CD14-positive monocyte (primary cell): ENCODE results near the gene ZNF506. TPM values are rescaled to one million over a fixed set of nuclear protein-coding genes. Genes with fewer than 3 reads are reported as not detected.
A peak's percentile ranks its signal among the peaks of the same experiment; 100 is the strongest.
"Not testable (repeated sequence)": the region's sequence is repeated elsewhere in the genome, so short reads cannot be mapped to it uniquely, and the experiment has no call there.

ENCODE experiments used
- DNase-seq, 3 donors: peaks; one replicate each; pipeline ENCODE4 v3.0.0-alpha.2; 2011 to 2022
- H2AFZ ChIP-seq: 2 replicates; pipeline ENCODE4 v1.6.0; 2012; ENCODE audit warnings: mild to moderate bottlenecking, low read depth, low read length, inconsistent platforms; ENCODE audit not compliant: insufficient read depth, poor library complexity, severe bottlenecking
- H3K27ac ChIP-seq, 2 donors: 1 replicate in 1 of 2; 2 replicates in 1 of 2; pipeline ENCODE4 v1.5.1; 2012 to 2013; ENCODE audit warnings: low read length in 2 of 2, control low read depth in 1 of 2, inconsistent platforms in 1 of 2, low read depth in 1 of 2, mild to moderate bottlenecking in 1 of 2
- H3K27me3 ChIP-seq, 2 donors: one replicate each; pipeline versions ENCODE4 v1.6.0 to v1.6.1; 2011 to 2013; ENCODE audit warnings: low read length in 2 of 2; ENCODE audit not compliant: control insufficient read depth in 2 of 2, insufficient read depth in 2 of 2
- H3K36me3 ChIP-seq, 2 donors: replicated peaks in 1 of 2; 1 replicate in 1 of 2; 2 replicates in 1 of 2; pipeline versions ENCODE4 v1.5.1 to v1.6.1; 2012 to 2013; ENCODE audit warnings: low read length in 2 of 2, control low read depth in 1 of 2, inconsistent platforms in 1 of 2, mild to moderate bottlenecking in 1 of 2; ENCODE audit not compliant: insufficient read depth in 2 of 2, control insufficient read depth in 1 of 2
- H3K4me1 ChIP-seq, 2 donors: 1 replicate in 1 of 2; 2 replicates in 1 of 2; pipeline versions ENCODE4 v1.5.1 to v1.6.1; 2012 to 2013; ENCODE audit warnings: low read length in 2 of 2, control low read depth in 1 of 2, inconsistent platforms in 1 of 2, mild to moderate bottlenecking in 1 of 2, moderate library complexity in 1 of 2; ENCODE audit not compliant: insufficient read depth in 2 of 2, control insufficient read depth in 1 of 2
- H3K4me2 ChIP-seq: replicated peaks from 2 replicates; pipeline ENCODE3; 2012; ENCODE audit warnings: low read length, moderate library complexity, mild to moderate bottlenecking; ENCODE audit not compliant: poor library complexity, severe bottlenecking; ENCODE audit errors: extremely low read depth
- H3K4me3 ChIP-seq, 3 experiments: fragments of 200-600 bp in 1 of 3; sonication (generic) in 1 of 3; replicated peaks in 1 of 3; 1 replicate in 2 of 3; 2 replicates in 1 of 3; pipeline ENCODE4 v1.5.1; 2011 to 2013; ENCODE audit warnings: low read length in 3 of 3, mild to moderate bottlenecking in 3 of 3, control low read depth in 2 of 3, low read depth in 2 of 3, inconsistent platforms in 1 of 3, moderate library complexity in 1 of 3
- H3K79me2 ChIP-seq: 2 replicates; pipeline ENCODE4 v1.6.0; 2012; ENCODE audit warnings: mild to moderate bottlenecking, control low read depth, inconsistent platforms, low read length, moderate library complexity; ENCODE audit not compliant: insufficient read depth
- H3K9ac ChIP-seq: 2 replicates; pipeline ENCODE4 v1.6.0; 2017; ENCODE audit warnings: low read length, mild to moderate bottlenecking; ENCODE audit not compliant: insufficient read depth, poor library complexity, severe bottlenecking
- H3K9me3 ChIP-seq, 2 donors: replicated peaks in 1 of 2; 1 replicate in 1 of 2; 2 replicates in 1 of 2; pipeline versions ENCODE4 v1.5.1 to v1.6.1; 2012 to 2013; ENCODE audit warnings: low read length in 2 of 2, control low read depth in 1 of 2; ENCODE audit not compliant: control insufficient read depth in 1 of 2, insufficient read depth in 1 of 2
- H4K20me1 ChIP-seq: 2 replicates; pipeline ENCODE4 v1.6.0; 2012; ENCODE audit warnings: mild to moderate bottlenecking, low read length, control low read depth, moderate library complexity; ENCODE audit not compliant: insufficient read depth
- H3K27ac Mint-ChIP-seq, 7 donors: one replicate each; pipeline ENCODE4 v1.8.0; 2020; ENCODE audit warnings: mild to moderate bottlenecking in 7 of 7, mixed read lengths in 7 of 7, moderate library complexity in 6 of 7, inconsistent platforms in 2 of 7
- H3K27me3 Mint-ChIP-seq, 3 donors: one replicate each; pipeline ENCODE4 v1.8.0; 2021 to 2022; ENCODE audit warnings: low read depth in 3 of 3, mild to moderate bottlenecking in 3 of 3, mixed read lengths in 3 of 3, moderate library complexity in 3 of 3, inconsistent platforms in 1 of 3
- H3K36me3 Mint-ChIP-seq, 2 donors: one replicate each; pipeline ENCODE4 v1.8.0; 2020; ENCODE audit warnings: mixed read lengths in 2 of 2, inconsistent platforms in 1 of 2, mild to moderate bottlenecking in 1 of 2
- H3K4me1 Mint-ChIP-seq: one replicate; pipeline ENCODE4 v1.8.0; 2020; ENCODE audit warnings: mild to moderate bottlenecking, mixed read lengths
- H3K4me3 Mint-ChIP-seq, 2 donors: one replicate each; pipeline ENCODE4 v1.8.0; 2020; ENCODE audit warnings: mild to moderate bottlenecking in 2 of 2, mixed read lengths in 2 of 2, moderate library complexity in 1 of 2
- H3K9me3 Mint-ChIP-seq, 7 donors: one replicate each; pipeline ENCODE4 v1.8.0; 2020 to 2022; ENCODE audit warnings: mixed read lengths in 7 of 7, mild to moderate bottlenecking in 6 of 7, moderate library complexity in 6 of 7, inconsistent platforms in 2 of 7
- WGBS: methylation state at CpG from one replicate; pipeline ENCODE4 v1.1.5; 2013; ENCODE audit warnings: missing lambda C conversion rate; ENCODE audit not compliant: insufficient coverage; 5-methylcytosine and 5-hydroxymethylcytosine counted together
- intact Hi-C, 2 donors: fragments of 100-400 bp; cut with micrococcal nuclease; formaldehyde crosslinking; loops; one replicate each; pipeline versions ENCODE4 v1.15.0 to v1.15.1; 2023
- polyA minus RNA-seq: library from RNA; depleted of rRNA, polyadenylated mRNA; stranded (reverse); fragments of >200 nt; gene quantifications from 2 replicates; pipeline ENCODE4 v1.2.3, GENCODE V29; 2012
- polyA plus RNA-seq, 3 donors: library from polyadenylated mRNA; depleted of rRNA in 1 of 3; unstranded in 2 of 3; stranded (reverse) in 1 of 3; fragments of 300-500 nt in 2 of 3; fragments of >200 nt in 1 of 3; fragmentation: Illumina TruSeq in 2 of 3; gene quantifications; 1 replicate in 2 of 3; 2 replicates in 1 of 3; pipeline ENCODE4 v1.2.3, GENCODE V29; 2012 to 2021
- total RNA-seq, 12 experiments: library from RNA in 1 of 12; stranded (reverse) in 1 of 12; fragments of 120-200 nt in 1 of 12; gene quantifications; one replicate each; pipeline ENCODE4 v1.2.4 and lab custom pipeline; 2013 to 2026; ENCODE audit warnings: mixed read lengths in 6 of 12, inconsistent platforms in 1 of 12
- TF ChIP-seq, protein P1 (sequence below): fragments of 200-600 bp; IDR thresholded peaks from one replicate; pipeline ENCODE4 v1.8.0; 2022; ENCODE audit warnings: antibody characterized with exemption, mild to moderate bottlenecking

ZNF506 gene
- total RNA-seq (2013): 15.7 TPM
- polyA plus RNA-seq: 1 to 10 TPM; 4.1 to 8.3 (median 6.1) TPM
- polyA minus RNA-seq: 4.6 and 6.8 TPM in 2 replicates
- total RNA-seq (lab: John Stamatoyannopoulos, UW): 13.0 to 26.7 (median 20.9) reads per million in 11 experiments

DNA sequence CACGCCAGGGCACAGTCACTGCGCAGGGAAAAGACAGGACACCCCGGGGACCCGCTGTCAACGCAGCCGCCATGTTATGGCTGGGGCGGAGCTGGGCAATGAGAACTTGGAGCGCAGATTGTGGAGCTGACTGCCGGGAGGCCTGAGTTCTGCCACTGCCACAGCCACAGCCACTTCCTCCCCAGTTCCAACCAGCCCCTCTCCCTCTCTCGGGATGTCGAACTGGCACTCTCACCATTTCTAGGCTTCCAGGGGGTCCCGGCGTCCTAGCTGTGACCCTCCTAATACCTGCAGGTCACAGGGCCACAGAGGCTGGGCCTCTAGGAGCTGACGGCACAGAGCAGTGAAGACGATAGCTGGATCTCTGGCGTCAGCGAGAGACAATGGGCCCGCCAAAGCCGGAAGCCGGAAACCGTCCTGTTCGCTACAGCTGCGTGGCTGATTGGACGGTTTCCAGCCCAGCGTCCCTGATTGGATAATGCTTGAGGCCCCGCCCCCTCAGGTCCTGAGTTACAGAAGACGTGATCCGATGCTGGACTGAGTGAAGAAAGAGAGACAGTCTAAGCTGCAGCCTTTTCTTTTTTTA, at the start of gene ZNF506:
Gene ZNF506, minus strand, starts transcription at position 385 of the 586 bp plus-strand sequence. Its CDS starts 147 bp downstream, at position 238.
- Histone ChIP-seq H3K36me3 (peaks cover 5 to 30% of the 10 kb centered on the region in 2 donors), H3K27me3 (no peaks in the 10 kb centered on the region), H3K9me3 (peaks cover 76 to 82% of the 10 kb centered on the region in 2 donors), H3K4me3 (peak within 1 kb of the TSS; percentile 61 to 87 (median 71)), H3K4me1 (peaks cover 0 to 8% of the 10 kb centered on the region in 2 donors), H4K20me1 (no peaks in the 10 kb centered on the region), H3K27ac (peak within 1 kb of the TSS; percentile 86 to 92), H3K79me2 (peaks cover 47% of the 10 kb centered on the region), H3K4me2 (peak within 1 kb of the TSS; percentile 72), H3K9ac (peak within 1 kb of the TSS; percentile 81), H2AFZ (peak within 1 kb of the TSS; percentile 88)
- Mint-ChIP-seq H3K4me3 (peak within 1 kb of the TSS; percentile 99), H3K27me3 (peaks cover 0 to 1% (median 0%) of the 10 kb centered on the region in 3 donors), H3K9me3 (peaks cover 37 to 95% (median 91%) of the 10 kb centered on the region in 7 donors), H3K36me3 (peaks cover 27 to 39% of the 10 kb centered on the region in 2 donors), H3K27ac (peak within 1 kb of the TSS; percentile 95 to 99 (median 98)), H3K4me1 (peaks cover 9% of the 10 kb centered on the region)
- TF ChIP-seq, protein P1, sequence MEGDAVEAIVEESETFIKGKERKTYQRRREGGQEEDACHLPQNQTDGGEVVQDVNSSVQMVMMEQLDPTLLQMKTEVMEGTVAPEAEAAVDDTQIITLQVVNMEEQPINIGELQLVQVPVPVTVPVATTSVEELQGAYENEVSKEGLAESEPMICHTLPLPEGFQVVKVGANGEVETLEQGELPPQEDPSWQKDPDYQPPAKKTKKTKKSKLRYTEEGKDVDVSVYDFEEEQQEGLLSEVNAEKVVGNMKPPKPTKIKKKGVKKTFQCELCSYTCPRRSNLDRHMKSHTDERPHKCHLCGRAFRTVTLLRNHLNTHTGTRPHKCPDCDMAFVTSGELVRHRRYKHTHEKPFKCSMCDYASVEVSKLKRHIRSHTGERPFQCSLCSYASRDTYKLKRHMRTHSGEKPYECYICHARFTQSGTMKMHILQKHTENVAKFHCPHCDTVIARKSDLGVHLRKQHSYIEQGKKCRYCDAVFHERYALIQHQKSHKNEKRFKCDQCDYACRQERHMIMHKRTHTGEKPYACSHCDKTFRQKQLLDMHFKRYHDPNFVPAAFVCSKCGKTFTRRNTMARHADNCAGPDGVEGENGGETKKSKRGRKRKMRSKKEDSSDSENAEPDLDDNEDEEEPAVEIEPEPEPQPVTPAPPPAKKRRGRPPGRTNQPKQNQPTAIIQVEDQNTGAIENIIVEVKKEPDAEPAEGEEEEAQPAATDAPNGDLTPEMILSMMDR: no peak
- intact Hi-C loops: loop anchor here (2.0 to 5.0 kb wide), 5 partner anchors 44 to 154 kb away; partner anchors contain the start of genes ZNF101 (in 1 of the 2), ZNF253 (in 1 of the 2) and ZNF93 (in 1 of the 2)
- WGBS: 0% methylated on average over 26 of the region's 28 CpGs
- DNase-seq: peak; percentile 90 to 93 (median 91)

DNA sequence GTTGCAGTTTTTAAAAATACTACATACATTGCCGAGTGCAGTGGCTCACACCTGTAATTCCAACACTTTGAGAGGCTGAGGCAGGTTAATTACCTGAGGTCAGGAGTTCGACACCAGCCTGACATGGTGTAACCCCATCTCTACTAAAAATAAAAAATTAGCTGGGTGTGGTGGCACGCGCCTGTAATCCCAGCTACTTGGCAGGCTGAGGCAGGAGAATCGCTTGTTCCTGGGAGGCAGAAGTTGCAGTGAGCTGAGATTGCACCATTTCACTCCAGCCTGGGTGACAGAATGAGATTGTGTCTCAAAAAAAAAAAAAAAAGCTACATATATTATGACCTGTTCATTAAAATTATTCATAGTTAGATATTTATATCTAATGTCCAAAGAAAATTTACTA, 48.5 kb upstream of the ZNF506 start:
- no CpG with 5 or more reads among the region's 5 CpGs for WGBS
- H3K27ac ChIP-seq, H3K4me3 ChIP-seq, H3K4me3 Mint-ChIP-seq, H3K27ac Mint-ChIP-seq, H3K9ac ChIP-seq, H3K27me3 Mint-ChIP-seq, H3K4me2 ChIP-seq, intact Hi-C loops, H2AFZ ChIP-seq, H3K27me3 ChIP-seq, H4K20me1 ChIP-seq, DNase-seq: not testable (repeated sequence)
- peaks cover 25 to 30% of the 10 kb centered on the region in 2 donors for H3K36me3 Mint-ChIP-seq
- Histone ChIP-seq H3K9me3 (peaks cover 48 to 72% of the 10 kb centered on the region in 2 donors), H3K79me2 (peaks cover 71% of the 10 kb centered on the region), H3K4me1 (peaks cover 10% of the 10 kb centered on the region in 2 donors), H3K36me3 (peaks cover 3 to 45% of the 10 kb centered on the region in 2 donors)
- H3K9me3 Mint-ChIP-seq: peaks cover 21 to 85% (median 71%) of the 10 kb centered on the region in 7 donors
- peaks cover 20% of the 10 kb centered on the region for H3K4me1 Mint-ChIP-seq
